T-helper 1 cell treated with Interleukin-12 subunit alpha and Interleukin-12 subunit beta and Interleukin-4 antibody, amounts not matched to agents 30 μg/mL and 1 μg/mL, for 36 hours (primary cell): Measurements from ENCODE around the gene CCT7.
"Not testable (repeated sequence)": the region's sequence is repeated elsewhere in the genome, so short reads cannot be mapped to it uniquely, and the experiment has no call there.

Experiments used
- H3K27ac Mint-ChIP-seq: one replicate; pipeline ENCODE4 v1.8.0; 2021; ENCODE audit warnings: mild to moderate bottlenecking, mixed read lengths
- H3K27me3 Mint-ChIP-seq: one replicate; pipeline ENCODE4 v1.8.0; 2021; ENCODE audit warnings: low read depth, mixed read lengths
- H3K36me3 Mint-ChIP-seq: one replicate; pipeline ENCODE4 v1.8.0; 2021; ENCODE audit warnings: low read depth, mixed read lengths
- H3K4me1 Mint-ChIP-seq: one replicate; pipeline ENCODE4 v1.8.0; 2021; ENCODE audit warnings: low read depth, mixed read lengths
- H3K4me3 Mint-ChIP-seq: one replicate; pipeline ENCODE4 v1.8.0; 2021; ENCODE audit warnings: mild to moderate bottlenecking, moderate library complexity, mixed read lengths
- H3K9me3 Mint-ChIP-seq: one replicate; pipeline ENCODE4 v1.8.0; 2021; ENCODE audit warnings: mixed read lengths

CCT7 gene

GRCh38 chr2:73255907-73256617 lies 22.0 kb downstream of the CCT7 start:
- Mint-ChIP-seq H3K4me3 (no peak overlapping the region), H3K4me1 (no peaks in the 10 kb centered on the region), H3K36me3 (peaks cover 6% of the 10 kb centered on the region), H3K9me3 (no peaks in the 10 kb centered on the region), H3K27ac (no peak overlapping the region), H3K27me3 (no peaks in the 10 kb centered on the region)

GRCh38 chr2:73256618-73256922 lies 22.5 kb downstream of the CCT7 start:
- no peaks in the 10 kb centered on the region for H3K4me1 Mint-ChIP-seq
- H3K9me3 Mint-ChIP-seq = no peaks in the 10 kb centered on the region
- H3K4me3 Mint-ChIP-seq = no peak overlapping the region
- H3K27ac Mint-ChIP-seq = no peak overlapping the region
- H3K36me3 Mint-ChIP-seq = peaks cover 6% of the 10 kb centered on the region
- no peaks in the 10 kb centered on the region for H3K27me3 Mint-ChIP-seq

GRCh38 chr2:73257021-73257420 lies 22.9 kb downstream of the CCT7 start:
- H3K4me3 Mint-ChIP-seq = no peak overlapping the region
- no peaks in the 10 kb centered on the region for H3K27me3 Mint-ChIP-seq
- H3K36me3 Mint-ChIP-seq = peaks cover 6% of the 10 kb centered on the region
- no peak overlapping the region for H3K27ac Mint-ChIP-seq
- H3K9me3 Mint-ChIP-seq = no peaks in the 10 kb centered on the region
- no peaks in the 10 kb centered on the region for H3K4me1 Mint-ChIP-seq

GRCh38 chr2:73257425-73258125 lies 23.5 kb downstream of the CCT7 start:
- no peak overlapping the region for H3K27ac Mint-ChIP-seq
- no peaks in the 10 kb centered on the region for H3K27me3 Mint-ChIP-seq
- H3K36me3 Mint-ChIP-seq = peaks cover 6% of the 10 kb centered on the region
- H3K4me3 Mint-ChIP-seq = no peak overlapping the region
- no peaks in the 10 kb centered on the region for H3K4me1 Mint-ChIP-seq
- H3K9me3 Mint-ChIP-seq = no peaks in the 10 kb centered on the region

- no peak overlapping the region for H3K4me3 Mint-ChIP-seq
- H3K27me3 Mint-ChIP-seq = no peaks in the 10 kb centered on the region
- H3K9me3 Mint-ChIP-seq = no peaks in the 10 kb centered on the region
- H3K4me1 Mint-ChIP-seq = no peaks in the 10 kb centered on the region
- peaks cover 1% of the 10 kb centered on the region for H3K36me3 Mint-ChIP-seq
- no peak overlapping the region for H3K27ac Mint-ChIP-seq
Observed at GRCh38 chr2:73258186-73258912, 24.2 kb downstream of the CCT7 start.

GRCh38 chr2:73258913-73259215 lies 24.8 kb downstream of the CCT7 start:
- H3K9me3 Mint-ChIP-seq = no peaks in the 10 kb centered on the region
- no peaks in the 10 kb centered on the region for H3K4me1 Mint-ChIP-seq
- no peaks in the 10 kb centered on the region for H3K27me3 Mint-ChIP-seq
- H3K36me3 Mint-ChIP-seq = no peaks in the 10 kb centered on the region
- no peak overlapping the region for H3K4me3 Mint-ChIP-seq
- no peak overlapping the region for H3K27ac Mint-ChIP-seq

GRCh38 chr2:73259276-73259675 lies 25.2 kb downstream of the CCT7 start:
- H3K36me3 Mint-ChIP-seq = no peaks in the 10 kb centered on the region
- H3K4me1 Mint-ChIP-seq = no peaks in the 10 kb centered on the region
- H3K27me3 Mint-ChIP-seq = no peaks in the 10 kb centered on the region
- no peak overlapping the region for H3K27ac Mint-ChIP-seq
- no peak overlapping the region for H3K4me3 Mint-ChIP-seq
- no peaks in the 10 kb centered on the region for H3K9me3 Mint-ChIP-seq

- Mint-ChIP-seq H3K36me3 (no peaks in the 10 kb centered on the region), H3K4me1 (no peaks in the 10 kb centered on the region), H3K9me3 (no peaks in the 10 kb centered on the region), H3K27ac (no peak overlapping the region), H3K4me3 (no peak overlapping the region), H3K27me3 (no peaks in the 10 kb centered on the region)
Observed at GRCh38 chr2:73259704-73260337, 25.7 kb downstream of the CCT7 start.

GRCh38 chr2:73260338-73260984 lies 26.4 kb downstream of the CCT7 start:
- Mint-ChIP-seq H3K27ac (no peak overlapping the region), H3K4me1 (no peaks in the 10 kb centered on the region), H3K36me3 (no peaks in the 10 kb centered on the region), H3K4me3 (no peak overlapping the region), H3K27me3 (no peaks in the 10 kb centered on the region), H3K9me3 (no peaks in the 10 kb centered on the region)

- H3K27ac Mint-ChIP-seq = no peak overlapping the region
- H3K4me3 Mint-ChIP-seq = no peak overlapping the region
- peaks cover 2% of the 10 kb centered on the region for H3K36me3 Mint-ChIP-seq
- H3K27me3 Mint-ChIP-seq = no peaks in the 10 kb centered on the region
- H3K4me1 Mint-ChIP-seq = peaks cover 3% of the 10 kb centered on the region
- H3K9me3 Mint-ChIP-seq = no peaks in the 10 kb centered on the region
Observed at GRCh38 chr2:73262108-73262651, 28.1 kb downstream of the CCT7 start.

GRCh38 chr2:73262691-73263429 lies 28.8 kb downstream of the CCT7 start:
- H3K4me1 Mint-ChIP-seq, H3K36me3 Mint-ChIP-seq, H3K4me3 Mint-ChIP-seq, H3K9me3 Mint-ChIP-seq, H3K27me3 Mint-ChIP-seq, H3K27ac Mint-ChIP-seq: not testable (repeated sequence)

GRCh38 chr2:73263540-73264331 lies 29.6 kb downstream of the CCT7 start:
- Mint-ChIP-seq H3K27me3 (no peaks in the 10 kb centered on the region), H3K36me3 (peaks cover 6% of the 10 kb centered on the region), H3K4me3 (no peak overlapping the region), H3K4me1 (peaks cover 9% of the 10 kb centered on the region), H3K9me3 (no peaks in the 10 kb centered on the region), H3K27ac (no peak overlapping the region)

GRCh38 chr2:73264332-73264606 lies 30.2 kb downstream of the CCT7 start:
- Mint-ChIP-seq H3K4me1 (peaks cover 9% of the 10 kb centered on the region), H3K9me3 (no peaks in the 10 kb centered on the region), H3K36me3 (peaks cover 6% of the 10 kb centered on the region), H3K4me3 (no peak overlapping the region), H3K27me3 (no peaks in the 10 kb centered on the region), H3K27ac (no peak overlapping the region)
